K562 (cell line): ENCODE results near the gene SYS1. TPM values are rescaled to one million over a fixed set of nuclear protein-coding genes. Genes with fewer than 3 reads are reported as not detected.

Source experiments
- ARID1B ChIP-seq: fragments of 450-650 bp; IDR thresholded peaks from 2 replicates; pipeline ENCODE4 v1.6.1; 2016; ENCODE audit warnings: antibody characterized with exemption, mild to moderate bottlenecking, inconsistent platforms
- ETV5 ChIP-seq: sonication (generic); formaldehyde crosslinking; IDR thresholded peaks from 2 replicates; pipeline ENCODE4 v1.4.0; 2020; ENCODE audit warnings: low read depth, mild to moderate bottlenecking, missing genetic modification reagents
- FOXP1 ChIP-seq: sonication (generic); formaldehyde crosslinking; IDR thresholded peaks from 2 replicates; pipeline ENCODE4 v1.8.0; 2022; ENCODE audit warnings: mild to moderate bottlenecking, missing genetic modification reagents
- KAT2B ChIP-seq: IDR thresholded peaks from one replicate; pipeline ENCODE4 v1.6.1; 2012; ENCODE audit warnings: low read depth, mild to moderate bottlenecking, control low read depth, inconsistent platforms, low read length, moderate library complexity
- KAT8 ChIP-seq: fragments of 450-650 bp; IDR thresholded peaks from 2 replicates; pipeline ENCODE4 v1.6.1; 2016; ENCODE audit warnings: low read depth, mild to moderate bottlenecking
- LARP7 ChIP-seq: fragments of 450-650 bp; IDR thresholded peaks from 2 replicates; pipeline ENCODE4 v1.6.1; 2016
- MYC ChIP-seq, 2 experiments: fragments of 250-450 bp in 1 of 2; sonication (Bioruptor Pico) in 1 of 2; IDR thresholded peaks; 2 replicates each; pipeline versions ENCODE4 v1.5.1 to v1.6.1; 2012 to 2021; ENCODE audit warnings: low read depth in 2 of 2, borderline replicate concordance in 1 of 2, improper control_type of control experiment in 1 of 2, low read length in 1 of 2, mild to moderate bottlenecking in 1 of 2, moderate library complexity in 1 of 2
- PHF20 ChIP-seq: fragments of 450-650 bp; IDR thresholded peaks from 2 replicates; pipeline ENCODE4 v1.6.1; 2018; ENCODE audit not compliant: partially characterized antibody
- POLR2AphosphoS5 ChIP-seq: IDR thresholded peaks from 2 replicates; pipeline ENCODE4 v1.6.1; 2011; ENCODE audit warnings: mild to moderate bottlenecking, low read depth, low read length, moderate library complexity; ENCODE audit not compliant: control insufficient read depth, insufficient read depth
- PRMT5 ChIP-seq: sonication (generic); formaldehyde crosslinking; IDR thresholded peaks from 2 replicates; pipeline ENCODE4 v1.5.0; 2020; ENCODE audit warnings: missing genetic modification reagents
- PTRF ChIP-seq: fragments of 450-650 bp; IDR thresholded peaks from 2 replicates; pipeline ENCODE4 v1.6.1; 2016; ENCODE audit warnings: mild to moderate bottlenecking, missing genetic modification characterization, missing compliant biosample characterization
- SFPQ ChIP-seq: fragments of 200-400 bp; formaldehyde crosslinking; IDR thresholded peaks from 2 replicates; pipeline ENCODE4 v1.6.1; 2017; ENCODE audit warnings: mild to moderate bottlenecking, low read depth, low read length, moderate library complexity
- TBL1XR1 ChIP-seq, 2 experiments: IDR thresholded peaks; 2 replicates each; pipeline ENCODE4 v1.6.1; 2012; ENCODE audit warnings: improper control_type of control experiment in 2 of 2, low read length in 2 of 2, mild to moderate bottlenecking in 1 of 2
- ZKSCAN8 ChIP-seq: fragments of 200-800 bp; sonication (Bioruptor generic); IDR thresholded peaks from 2 replicates; pipeline ENCODE4 v1.6.1; 2016; ENCODE audit warnings: missing genetic modification characterization, missing compliant biosample characterization
- ZNF316 ChIP-seq: fragments of 450-650 bp; IDR thresholded peaks from 2 replicates; pipeline ENCODE4 v1.6.1; 2016
- ZNF766 ChIP-seq: fragments of 200-800 bp; sonication (Bioruptor generic); conservative IDR thresholded peaks from 2 replicates; pipeline ENCODE4 v1.6.1; 2016; ENCODE audit warnings: missing genetic modification characterization, missing compliant biosample characterization
- polyA plus RNA-seq, 8 experiments: library from polyadenylated mRNA; depleted of rRNA in 4 of 8; stranded (reverse) in 5 of 8; unstranded in 3 of 8; fragments of >200 nt; fragmentation: Nextera tagmentation in 2 of 8; fragmentation: Illumina TruSeq in 1 of 8; extraction: Ambion mirVana in 2 of 8; extraction: Trizol in 1 of 8; gene quantifications; 2 replicates each; pipeline versions ENCODE4 v1.2.1 to v1.2.3, GENCODE V29; 2011 to 2014; ENCODE audit warnings: inconsistent platforms in 1 of 8, missing spikeins in 1 of 8
- total RNA-seq, 7 experiments: library from RNA; depleted of rRNA in 6 of 7; stranded (reverse); fragments of >200 nt in 6 of 7; fragmentation: Illumina TruSeq in 2 of 7; extraction: Trizol in 2 of 7; gene quantifications; 2 replicates each; pipeline versions ENCODE4 v1.2.1 to v1.2.3, GENCODE V29; 2011 to 2021; ENCODE audit warnings: low replicate concordance in 1 of 7
- TF ChIP-seq, protein P1 (sequence below), 3 experiments: fragments of 200-800 bp in 1 of 3; fragments of 250-450 bp in 1 of 3; fragments of 450-650 bp in 1 of 3; sonication (Bioruptor Pico) in 1 of 3; sonication (Bioruptor generic) in 1 of 3; formaldehyde crosslinking in 1 of 3; IDR thresholded peaks; 2 replicates each; pipeline versions ENCODE4 v1.6.1 to v1.8.0; 2016 to 2022; ENCODE audit warnings: mild to moderate bottlenecking in 2 of 3, missing genetic modification characterization in 2 of 3, missing compliant biosample characterization in 1 of 3, moderate library complexity in 1 of 3
- TF ChIP-seq, protein P2 (sequence below): sonication (generic); formaldehyde crosslinking; IDR thresholded peaks from 2 replicates; pipeline ENCODE4 v1.9.0; 2022; ENCODE audit warnings: mild to moderate bottlenecking, missing genetic modification reagents

Gene SYS1
- total and polyA plus RNA-seq, 9 of the 15 experiments (the other 6 are each of a cell fraction or from before 2014, with no cell fraction given) = 11.1 to 25.2 (median 17.5) TPM

DNA sequence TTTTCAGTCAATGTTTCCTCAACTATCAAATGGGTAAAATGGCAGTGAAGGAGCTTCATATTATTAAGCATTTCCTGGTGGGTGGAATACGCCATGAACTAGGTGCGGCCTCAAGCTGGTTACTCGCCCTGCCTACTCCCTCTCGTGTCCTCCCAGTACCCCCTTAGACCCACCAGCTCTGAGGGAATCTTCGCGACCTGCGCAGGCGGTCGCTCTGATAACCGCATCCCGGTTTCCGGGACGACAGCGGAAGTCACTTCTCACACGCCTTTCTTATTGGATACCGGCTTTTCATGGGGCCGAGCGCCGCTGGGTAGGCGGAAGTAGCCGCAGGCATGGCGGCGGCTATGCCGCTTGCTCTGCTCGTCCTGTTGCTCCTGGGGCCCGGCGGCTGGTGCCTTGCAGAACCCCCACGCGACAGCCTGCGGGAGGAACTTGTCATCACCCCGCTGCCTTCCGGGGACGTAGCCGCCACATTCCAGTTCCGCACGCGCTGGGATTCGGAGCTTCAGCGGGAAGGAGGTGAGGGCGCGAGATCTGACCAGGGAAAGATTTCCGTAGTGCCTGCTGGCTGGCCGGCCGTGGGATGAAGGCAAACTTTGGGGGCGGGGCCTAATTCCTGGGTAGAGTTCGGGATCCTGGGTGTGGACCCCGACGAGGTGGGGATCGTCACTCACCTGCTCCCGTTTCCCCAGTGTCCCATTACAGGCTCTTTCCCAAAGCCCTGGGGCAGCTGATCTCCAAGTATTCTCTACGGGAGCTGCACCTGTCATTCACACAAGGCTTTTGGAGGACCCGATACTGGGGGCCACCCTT lies 53.1 kb downstream of the SYS1 start, which contains the start of gene PIGT (continued):
- TF ChIP-seq SFPQ (no peak), ZNF766 (CRISPR knock-in tag) (no peak), PHF20 (peak; percentile 98), FOXP1 (CRISPR knock-in tag) (peak; percentile 79), LARP7 (no peak), ZNF316 (no peak), KAT8 (0 out of 2 replicates have a peak, but pooled peaks have one; percentile 34), TBL1XR1 (IDR thresholded peaks at IDR 0.05; ENCODE audit: low read length in 2 of 2) (no peak), KAT2B (no peak), ZKSCAN8 (no peak), PTRF (no peak), POLR2AphosphoS5 (peak; percentile 80), PRMT5 (CRISPR knock-in tag) (no peak), MYC (IDR thresholded peaks at IDR 0.05; ENCODE audit: low read depth, low read length) (peak; percentile 86), MYC (CRISPR knock-in tag; IDR thresholded peaks at IDR 0.05; ENCODE audit: borderline replicate concordance, low read depth) (0 out of 2 replicates have a peak, but pooled peaks have one; percentile 43), ARID1B (no peak), ETV5 (CRISPR knock-in tag) (peak; percentile 75; the same call in 1 of the 2 replicates)
- TF ChIP-seq, protein P1, sequence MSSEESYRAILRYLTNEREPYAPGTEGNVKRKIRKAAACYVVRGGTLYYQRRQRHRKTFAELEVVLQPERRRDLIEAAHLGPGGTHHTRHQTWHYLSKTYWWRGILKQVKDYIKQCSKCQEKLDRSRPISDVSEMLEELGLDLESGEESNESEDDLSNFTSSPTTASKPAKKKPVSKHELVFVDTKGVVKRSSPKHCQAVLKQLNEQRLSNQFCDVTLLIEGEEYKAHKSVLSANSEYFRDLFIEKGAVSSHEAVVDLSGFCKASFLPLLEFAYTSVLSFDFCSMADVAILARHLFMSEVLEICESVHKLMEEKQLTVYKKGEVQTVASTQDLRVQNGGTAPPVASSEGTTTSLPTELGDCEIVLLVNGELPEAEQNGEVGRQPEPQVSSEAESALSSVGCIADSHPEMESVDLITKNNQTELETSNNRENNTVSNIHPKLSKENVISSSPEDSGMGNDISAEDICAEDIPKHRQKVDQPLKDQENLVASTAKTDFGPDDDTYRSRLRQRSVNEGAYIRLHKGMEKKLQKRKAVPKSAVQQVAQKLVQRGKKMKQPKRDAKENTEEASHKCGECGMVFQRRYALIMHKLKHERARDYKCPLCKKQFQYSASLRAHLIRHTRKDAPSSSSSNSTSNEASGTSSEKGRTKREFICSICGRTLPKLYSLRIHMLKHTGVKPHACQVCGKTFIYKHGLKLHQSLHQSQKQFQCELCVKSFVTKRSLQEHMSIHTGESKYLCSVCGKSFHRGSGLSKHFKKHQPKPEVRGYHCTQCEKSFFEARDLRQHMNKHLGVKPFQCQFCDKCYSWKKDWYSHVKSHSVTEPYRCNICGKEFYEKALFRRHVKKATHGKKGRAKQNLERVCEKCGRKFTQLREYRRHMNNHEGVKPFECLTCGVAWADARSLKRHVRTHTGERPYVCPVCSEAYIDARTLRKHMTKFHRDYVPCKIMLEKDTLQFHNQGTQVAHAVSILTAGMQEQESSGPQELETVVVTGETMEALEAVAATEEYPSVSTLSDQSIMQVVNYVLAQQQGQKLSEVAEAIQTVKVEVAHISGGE (CRISPR knock-in tag; IDR thresholded peaks at IDR 0.05) = peak in 1 of 3 experiments; percentile 71; a peak in 2 of 6 replicates
- TF ChIP-seq, protein P2, sequence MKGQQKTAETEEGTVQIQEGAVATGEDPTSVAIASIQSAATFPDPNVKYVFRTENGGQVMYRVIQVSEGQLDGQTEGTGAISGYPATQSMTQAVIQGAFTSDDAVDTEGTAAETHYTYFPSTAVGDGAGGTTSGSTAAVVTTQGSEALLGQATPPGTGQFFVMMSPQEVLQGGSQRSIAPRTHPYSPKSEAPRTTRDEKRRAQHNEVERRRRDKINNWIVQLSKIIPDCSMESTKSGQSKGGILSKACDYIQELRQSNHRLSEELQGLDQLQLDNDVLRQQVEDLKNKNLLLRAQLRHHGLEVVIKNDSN (CRISPR knock-in tag) = peak; percentile 11; the same call in 1 of the 2 replicates
